ENCODE measurements around the gene NDST1. TPM values are rescaled to one million over a fixed set of nuclear protein-coding genes. Genes with fewer than 3 reads are reported as not detected.

Gene NDST1
- total and polyA plus RNA-seq, 2 of the 8 experiments (the other 6 are each of a cell fraction or from before 2014, with no cell fraction given) = 27.0 to 72.0 TPM

DNA sequence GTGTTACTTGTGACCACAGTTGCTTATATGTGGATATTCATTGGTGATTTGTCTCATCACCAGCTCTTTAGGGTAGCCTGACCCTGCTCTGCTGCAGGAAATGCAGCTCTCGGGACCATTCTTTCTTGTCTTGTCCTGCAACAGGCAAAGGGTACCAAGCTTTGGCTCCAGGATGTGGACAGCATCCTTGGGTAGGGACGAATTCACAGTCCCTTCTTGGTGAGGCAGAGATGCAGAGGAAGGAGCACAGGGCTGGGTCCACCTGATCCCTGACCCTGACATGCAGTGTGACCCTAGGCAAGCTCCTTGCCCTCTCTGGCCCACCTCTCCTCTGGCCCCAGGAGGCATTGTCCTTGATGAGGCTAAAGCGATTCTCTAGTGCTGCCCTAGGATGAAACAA lies 95.6 kb downstream of the NDST1 start:
- Histone ChIP-seq H2BK15ac (ENCODE audit: low read length) (peak overlapping the region; percentile 23; the same call in 1 of the 2 replicates), H3K36me3 (ENCODE audit: control insufficient read depth in 2 of 4, insufficient read depth in 4 of 4, low read length in 3 of 4) (no peaks in the 10 kb centered on the region), H3K4ac (replicated peaks; ENCODE audit: insufficient read length, low read depth, low read length) (no peak overlapping the region), H3K9ac (replicated peaks in 1 of 4; ENCODE audit: extremely low read depth in 1 of 4, low read depth in 3 of 4, low read length in 3 of 4) (no peak overlapping the region), H2BK12ac (ENCODE audit: low read depth, low read length) (no peak overlapping the region; the same call in 1 of the 2 replicates), H2BK20ac (ENCODE audit: low read length) (no peak overlapping the region), H4K5ac (ENCODE audit: insufficient read length, low read depth, low read length) (no peak overlapping the region), H3K4me1 (replicated peaks in 1 of 4; ENCODE audit: control insufficient read depth in 3 of 4, insufficient read depth in 4 of 4, low read length in 3 of 4) (peaks cover 0 to 2% (median 0%) of the 10 kb centered on the region in 4 experiments; a peak in 1 of 7 replicates), H2BK120ac (replicated peaks; ENCODE audit: low read depth, low read length) (no peak overlapping the region), H3K79me2 (ENCODE audit: control insufficient read depth in 1 of 2, insufficient read depth in 2 of 2, low read length in 2 of 2) (no peaks in the 10 kb centered on the region), H4K20me1 (replicated peaks in 1 of 2; ENCODE audit: control insufficient read depth in 1 of 2, insufficient read depth in 2 of 2, low read length in 2 of 2) (no peaks in the 10 kb centered on the region), H3K4me3 (ENCODE audit: extremely low read depth in 1 of 4, insufficient read depth in 2 of 4, low read depth in 3 of 4, low read length in 4 of 4) (no peak overlapping the region), H3K9me3 (ENCODE audit: insufficient read depth in 2 of 2, low read depth in 1 of 2, low read length in 1 of 2) (no peaks in the 10 kb centered on the region), H3K18ac (ENCODE audit: extremely low read depth, low read length) (no peak overlapping the region), H2AK5ac (ENCODE audit: low read depth, low read length) (no peak overlapping the region), H4K91ac (replicated peaks; ENCODE audit: insufficient read length, low read length) (no peak overlapping the region), H3K79me1 (ENCODE audit: low read depth, low read length) (no peaks in the 10 kb centered on the region), H3K14ac (ENCODE audit: insufficient read length) (no peak overlapping the region), H3K23me2 (ENCODE audit: low read depth, low read length) (no peaks in the 10 kb centered on the region), H4K8ac (ENCODE audit: extremely low read depth, insufficient read depth, low read length) (no peak overlapping the region), H3K27ac (ENCODE audit: low read depth, low read length) (no peak overlapping the region), H3K56ac (replicated peaks; ENCODE audit: insufficient read length, low read depth, low read length) (no peak overlapping the region), H2AFZ (ENCODE audit: low read length) (no peak overlapping the region), H3K27me3 (replicated peaks in 1 of 4; ENCODE audit: control insufficient read depth in 3 of 4, extremely low read depth in 1 of 4, insufficient read depth in 3 of 4, low read length in 3 of 4) (no peaks in the 10 kb centered on the region), H3K4me2 (ENCODE audit: insufficient read depth in 1 of 2, low read depth in 2 of 2, low read length in 2 of 2) (no peak overlapping the region), H2BK5ac (ENCODE audit: low read depth, low read length) (no peak overlapping the region), H3K23ac (ENCODE audit: insufficient read length) (no peak overlapping the region)
- CTCF ChIA-PET (ENCODE audit: partially characterized antibody) = interaction anchor here (0.8 to 5.6 kb wide), 9 partner anchors 8 to 50 kb away, joined by 3 to 45 read pairs (median 5); no protein-coding TSS in a partner anchor
- TF ChIP-seq, protein P1, sequence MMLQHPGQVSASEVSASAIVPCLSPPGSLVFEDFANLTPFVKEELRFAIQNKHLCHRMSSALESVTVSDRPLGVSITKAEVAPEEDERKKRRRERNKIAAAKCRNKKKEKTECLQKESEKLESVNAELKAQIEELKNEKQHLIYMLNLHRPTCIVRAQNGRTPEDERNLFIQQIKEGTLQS (IDR thresholded peaks at IDR 0.05; ENCODE audit: insufficient read depth, low read depth, low read length) = no peak
- no peak for DNase-seq (ENCODE audit: low read depth in 1 of 2, low spot score in 2 of 2)
- POLR2A ChIA-PET (ENCODE audit: partially characterized antibody) = no interaction called here
- WGBS, 2 experiments (ENCODE audit: extremely low coverage in 1 of 2, insufficient coverage in 1 of 2, insufficient read length in 1 of 2, insufficient replicate concordance in 2 of 2, low coverage in 1 of 2, low lambda C conversion rate in 2 of 2, missing lambda C conversion rate in 1 of 2) = 85% methylated on average over 3 of the region's 3 CpGs; no CpG with 5 or more reads in 1 of the 2 experiments
- FAIRE-seq = no peak
